ENCODE data around the gene PDYN.

The PDYN gene

GRCh38 chr20:1955217-1955616 is 38.6 kb downstream of the PDYN start:
- H4K20me1 ChIP-seq: no peaks in the 10 kb centered on the region
- H3K27ac ChIP-seq: no peak overlapping the region
- H3K4me2 ChIP-seq: peak overlapping the region; percentile 78
- no peak overlapping the region for H3K9ac ChIP-seq
- no peak overlapping the region for H3K4me3 ChIP-seq
- no peaks in the 10 kb centered on the region for H3K36me3 ChIP-seq
- no peaks in the 10 kb centered on the region for H3K27me3 ChIP-seq
- TF ChIP-seq Cebpa-rat (IDR thresholded peaks at IDR 0.05): no peak
- peaks cover 32% of the 10 kb centered on the region for H3K4me1 ChIP-seq
- no peaks in the 10 kb centered on the region for H3K9me3 ChIP-seq

- H3K4me3 ChIP-seq: 0 out of 2 replicates have a peak overlapping the region, but pooled peaks have one; percentile 50
- H4K20me1 ChIP-seq: no peaks in the 10 kb centered on the region
- H3K27me3 ChIP-seq: no peaks in the 10 kb centered on the region
- H3K4me1 ChIP-seq: peaks cover 47% of the 10 kb centered on the region
- H3K36me3 ChIP-seq: no peaks in the 10 kb centered on the region
- H3K4me2 ChIP-seq: peak overlapping the region; percentile 78
- H3K9ac ChIP-seq: no peak overlapping the region
- no peak for TF ChIP-seq Cebpa-rat (IDR thresholded peaks at IDR 0.05)
- H3K27ac ChIP-seq: peak overlapping the region; percentile 79
- H3K9me3 ChIP-seq: no peaks in the 10 kb centered on the region
Observed at GRCh38 chr20:1953621-1954020, 40.2 kb downstream of the PDYN start.

GRCh38 chr20:1952737-1953530 is 40.9 kb downstream of the PDYN start:
- no peaks in the 10 kb centered on the region for H3K9me3 ChIP-seq

GRCh38 chr20:1951436-1952115 is 42.3 kb downstream of the PDYN start:
- no peaks in the 10 kb centered on the region for H3K9me3 ChIP-seq
- H4K20me1 ChIP-seq: no peaks in the 10 kb centered on the region
- H3K4me3 ChIP-seq: no peak overlapping the region
- TF ChIP-seq Cebpa-rat (IDR thresholded peaks at IDR 0.05): no peak
- H3K4me1 ChIP-seq: peaks cover 61% of the 10 kb centered on the region
- no peak overlapping the region for H3K9ac ChIP-seq
- H3K27me3 ChIP-seq: no peaks in the 10 kb centered on the region
- H3K36me3 ChIP-seq: no peaks in the 10 kb centered on the region
- H3K27ac ChIP-seq: no peak overlapping the region
- H3K4me2 ChIP-seq: no peak overlapping the region

More at GRCh38 chr20:1952737-1953530, 40.9 kb downstream of the PDYN start:
- TF ChIP-seq Cebpa-rat (IDR thresholded peaks at IDR 0.05): no peak
- Histone ChIP-seq H3K4me3 (no peak overlapping the region), H3K27ac (no peak overlapping the region; the same call in 1 of the 2 replicates), H3K4me2 (peak overlapping the region; percentile 78), H4K20me1 (no peaks in the 10 kb centered on the region), H3K9ac (no peak overlapping the region), H3K4me1 (peaks cover 52% of the 10 kb centered on the region), H3K27me3 (no peaks in the 10 kb centered on the region), H3K36me3 (no peaks in the 10 kb centered on the region)

DNA sequence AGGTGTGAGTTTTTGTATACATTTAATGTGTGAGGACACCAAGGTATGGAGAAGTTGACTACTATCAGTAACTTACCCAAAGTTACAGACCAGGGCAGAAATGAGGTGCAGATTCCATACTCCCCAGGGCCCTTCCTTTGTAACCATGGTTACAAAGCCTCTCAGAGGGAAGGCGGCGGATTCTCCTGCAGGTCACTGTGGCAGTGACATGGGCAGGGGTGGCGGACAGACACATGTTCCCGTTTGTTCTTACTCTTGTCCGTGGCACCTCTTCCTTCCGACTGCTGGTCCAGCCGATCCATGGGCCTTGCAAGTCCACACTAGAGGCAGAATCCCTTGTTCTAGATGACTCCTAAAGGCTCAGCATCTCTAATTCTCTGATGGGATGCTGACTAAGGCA is 43.0 kb downstream of the PDYN start:
- H4K20me1 ChIP-seq: no peaks in the 10 kb centered on the region
- H3K4me1 ChIP-seq: peaks cover 58% of the 10 kb centered on the region
- no peak overlapping the region for H3K9ac ChIP-seq
- H3K36me3 ChIP-seq: no peaks in the 10 kb centered on the region
- no peaks in the 10 kb centered on the region for H3K9me3 ChIP-seq
- H3K4me3 ChIP-seq: no peak overlapping the region
- no peak overlapping the region for H3K4me2 ChIP-seq
- H3K27me3 ChIP-seq: no peaks in the 10 kb centered on the region
- H3K27ac ChIP-seq: no peak overlapping the region
- no peak for TF ChIP-seq Cebpa-rat (IDR thresholded peaks at IDR 0.05)

GRCh38 chr20:1949347-1950100 is 44.3 kb downstream of the PDYN start:
- Histone ChIP-seq H3K27me3 (no peaks in the 10 kb centered on the region), H3K4me3 (no peak overlapping the region), H3K27ac (no peak overlapping the region), H3K9ac (no peak overlapping the region), H3K4me2 (peak overlapping the region; percentile 21), H3K36me3 (no peaks in the 10 kb centered on the region), H3K4me1 (peaks cover 45% of the 10 kb centered on the region), H4K20me1 (no peaks in the 10 kb centered on the region), H3K9me3 (no peaks in the 10 kb centered on the region)
- no peak for TF ChIP-seq Cebpa-rat (IDR thresholded peaks at IDR 0.05)

DNA sequence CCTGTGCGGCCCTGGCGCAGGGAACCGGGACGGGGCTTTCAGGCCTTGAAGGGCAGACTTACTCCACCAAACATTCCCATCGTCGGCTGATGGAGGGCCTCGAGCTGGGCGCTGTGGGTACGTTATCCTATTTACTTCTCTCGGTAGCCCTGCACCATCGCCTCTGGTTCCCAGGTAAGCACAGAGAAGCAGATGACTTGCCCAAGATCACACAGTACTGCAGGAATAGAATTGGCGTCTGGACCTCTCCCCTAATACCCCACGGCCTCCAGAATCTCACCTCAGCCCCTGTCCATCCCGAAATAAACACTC is 46.4 kb downstream of the PDYN start:
- H3K36me3 ChIP-seq: no peaks in the 10 kb centered on the region
- H3K9me3 ChIP-seq: no peaks in the 10 kb centered on the region
- H3K4me3 ChIP-seq: no peak overlapping the region
- no peak overlapping the region for H3K9ac ChIP-seq
- H3K27ac ChIP-seq: no peak overlapping the region
- no peaks in the 10 kb centered on the region for H3K27me3 ChIP-seq
- no peak for TF ChIP-seq Cebpa-rat (IDR thresholded peaks at IDR 0.05)
- H3K4me2 ChIP-seq: peak overlapping the region; percentile 27; the same call in 1 of the 2 replicates
- H3K4me1 ChIP-seq: peaks cover 29% of the 10 kb centered on the region
- no peaks in the 10 kb centered on the region for H4K20me1 ChIP-seq

DNA sequence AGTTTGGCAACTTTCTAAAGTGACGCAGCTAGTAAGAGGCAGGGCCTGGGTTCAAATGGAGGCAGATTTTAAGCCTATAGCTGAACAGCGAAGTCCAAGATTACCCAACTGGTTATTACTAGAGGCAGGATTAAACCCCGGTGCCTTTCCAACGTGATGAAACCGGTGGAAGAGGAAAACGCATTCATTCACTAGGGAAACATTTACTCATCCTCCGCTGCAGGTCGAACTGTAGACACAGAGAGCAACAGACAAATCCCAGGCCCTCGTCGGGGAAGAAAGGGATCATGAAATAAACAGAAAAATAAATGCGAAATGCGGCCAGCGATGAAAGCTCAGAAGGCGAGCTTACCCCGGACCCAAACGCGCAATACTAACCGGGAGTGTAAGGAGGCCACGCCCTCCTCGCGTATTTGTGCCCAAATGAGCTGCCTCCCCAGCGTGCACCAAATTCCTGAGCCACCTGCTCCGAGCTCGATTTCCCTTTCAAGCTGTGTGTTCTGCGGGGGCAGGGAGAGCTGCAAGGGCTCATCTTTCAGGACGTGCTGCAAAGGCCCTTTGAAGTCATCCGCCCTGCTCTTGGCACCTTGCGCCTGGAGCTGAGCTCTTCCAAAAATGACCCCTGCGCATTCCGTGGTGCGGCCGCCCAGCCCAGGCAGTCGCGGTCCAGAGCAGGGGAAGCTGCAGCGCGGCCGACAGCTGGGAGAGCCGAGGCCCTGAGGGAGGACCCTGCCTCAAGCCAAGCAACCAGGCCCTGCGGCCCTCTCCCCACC is 46.9 kb downstream of the PDYN start:
- no peak overlapping the region for H3K9ac ChIP-seq
- no peaks in the 10 kb centered on the region for H4K20me1 ChIP-seq
- peaks cover 29% of the 10 kb centered on the region for H3K4me1 ChIP-seq
- H3K9me3 ChIP-seq: no peaks in the 10 kb centered on the region
- no peak for TF ChIP-seq Cebpa-rat (IDR thresholded peaks at IDR 0.05)
- peak overlapping the region; percentile 27; the same call in 1 of the 2 replicates for H3K4me2 ChIP-seq
- H3K36me3 ChIP-seq: no peaks in the 10 kb centered on the region
- H3K4me3 ChIP-seq: no peak overlapping the region
- no peak overlapping the region for H3K27ac ChIP-seq
- H3K27me3 ChIP-seq: no peaks in the 10 kb centered on the region

- Histone ChIP-seq H3K4me1 (peaks cover 29% of the 10 kb centered on the region), H3K9me3 (no peaks in the 10 kb centered on the region), H3K4me3 (no peak overlapping the region), H4K20me1 (no peaks in the 10 kb centered on the region), H3K27me3 (no peaks in the 10 kb centered on the region), H3K9ac (no peak overlapping the region), H3K4me2 (no peak overlapping the region), H3K36me3 (no peaks in the 10 kb centered on the region), H3K27ac (no peak overlapping the region)
- TF ChIP-seq Cebpa-rat (IDR thresholded peaks at IDR 0.05): no peak
Observed at GRCh38 chr20:1946442-1946761, 47.5 kb downstream of the PDYN start.
